WI38 (cell line): ENCODE data around the gene ZBTB21.
A peak's percentile ranks its signal among the peaks of the same experiment; 100 is the strongest.

Source experiments
- H3K4me3 ChIP-seq: 2 replicates; pipeline ENCODE4 v1.5.1; 2011; ENCODE audit warnings: low read depth, mild to moderate bottlenecking, control low read depth, low read length
- CTCF ChIP-seq: IDR thresholded peaks from 2 replicates; pipeline ENCODE4 v1.5.1; 2012; ENCODE audit warnings: low read depth, mild to moderate bottlenecking, control low read depth, low read length

Gene ZBTB21

GRCh38 chr21:41966041-41966833, 43.9 kb downstream of the ZBTB21 start:
- H3K4me3 ChIP-seq: no peak overlapping the region
- no peak for TF ChIP-seq CTCF

- TF ChIP-seq CTCF: no peak
- H3K4me3 ChIP-seq: no peak overlapping the region
Measured at GRCh38 chr21:41965461-41966013, 44.6 kb downstream of the ZBTB21 start.

GRCh38 chr21:41965045-41965444, 45.1 kb downstream of the ZBTB21 start:
- no peak for TF ChIP-seq CTCF
- H3K4me3 ChIP-seq: no peak overlapping the region

- H3K4me3 ChIP-seq: no peak overlapping the region
- no peak for TF ChIP-seq CTCF
Measured at GRCh38 chr21:41964171-41964570, 46.0 kb downstream of the ZBTB21 start.

GRCh38 chr21:41962425-41962966, 47.7 kb downstream of the ZBTB21 start:
- H3K4me3 ChIP-seq: no peak overlapping the region
- TF ChIP-seq CTCF: no peak

GRCh38 chr21:41961753-41962152, 48.4 kb downstream of the ZBTB21 start:
- 0 out of 2 replicates have a peak overlapping the region, but pooled peaks have one; percentile 29 for H3K4me3 ChIP-seq
- TF ChIP-seq CTCF: no peak

- TF ChIP-seq CTCF: no peak
- H3K4me3 ChIP-seq: 0 out of 2 replicates have a peak overlapping the region, but pooled peaks have one; percentile 29
Measured at GRCh38 chr21:41961282-41961701, 48.9 kb downstream of the ZBTB21 start.
